ENCODE data around the gene CARD14.

CARD14 gene

DNA sequence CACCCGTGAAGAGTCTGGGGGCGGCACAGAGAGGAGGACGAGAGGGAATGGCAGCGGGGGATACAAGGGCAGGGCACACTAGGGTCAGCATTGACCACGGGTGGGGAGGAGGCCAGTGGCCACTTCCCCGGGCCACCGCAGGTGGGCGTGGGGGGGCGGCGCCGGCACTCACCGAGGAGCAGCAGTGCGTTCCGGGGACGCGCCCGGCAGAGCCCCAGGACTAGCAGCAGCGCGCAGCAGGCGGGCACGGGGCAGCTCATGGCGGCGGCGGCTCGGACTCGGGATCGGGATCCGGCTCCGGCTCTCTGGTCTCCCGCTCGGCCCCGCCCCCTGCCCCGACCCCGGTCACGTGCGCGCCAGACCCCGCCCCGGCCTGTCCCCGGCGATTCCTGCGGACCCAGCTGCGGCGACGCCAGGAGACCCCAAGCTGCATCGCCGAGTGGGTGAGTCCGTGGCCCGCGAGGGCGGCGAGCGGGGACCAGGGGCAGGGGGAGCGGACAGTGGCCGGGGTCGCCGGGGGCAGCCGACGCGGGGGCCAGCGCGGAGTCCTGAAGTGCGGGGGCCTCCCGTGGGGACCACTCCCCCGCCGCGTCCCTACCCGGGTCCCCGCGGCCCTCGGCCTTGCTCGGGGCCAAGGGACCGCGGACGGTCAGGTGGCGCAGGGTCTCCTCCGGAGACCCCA, 50.4 kb downstream of the CARD14 start, which contains the start of the genes SGSH and SLC26A11:
Gene SGSH (minus strand): TSS at position 280 of the 682 bp plus-strand sequence. CDS start 20 bp downstream, at position 260.
Gene SLC26A11 (plus strand): TSS at position 374 of the 682 bp plus-strand sequence. CDS start 1,134 bp downstream, outside the sequence.
- Histone ChIP-seq H3K27ac (peak within 1 kb of the TSS; percentile 86 to 93), H3K4me3 (peak within 1 kb of the TSS; percentile 97)
- TF ChIP-seq CTCF (IDR thresholded peaks at IDR 0.05) = no peak
- DNase-seq (ENCODE audit: low spot score) = peak; percentile 82

DNA sequence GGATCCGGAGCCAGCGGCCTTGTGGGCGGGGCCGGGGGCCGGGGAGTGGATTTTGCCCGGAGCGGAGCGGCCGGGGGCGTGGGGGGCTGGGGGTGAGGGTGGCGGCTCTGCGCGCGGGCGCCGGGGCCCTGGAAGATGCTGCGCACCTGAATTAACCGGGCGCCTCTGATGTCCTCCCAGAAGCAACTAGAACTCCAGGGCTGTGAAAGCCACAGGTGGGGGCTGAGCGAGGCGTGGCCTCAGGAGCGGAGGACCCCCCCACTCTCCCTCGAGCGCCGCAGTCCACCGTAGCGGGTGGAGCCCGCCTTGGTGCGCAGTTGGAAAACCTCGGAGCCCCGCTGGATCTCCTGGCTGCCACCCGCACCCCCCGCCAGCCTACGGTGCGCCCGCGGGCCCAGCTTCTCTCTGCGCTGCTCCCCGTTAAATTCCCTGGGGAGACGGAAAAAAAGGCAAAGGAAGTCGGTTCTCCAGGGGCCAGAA, 50.9 kb downstream of the CARD14 start:
- peak overlapping the region; percentile 97 for H3K4me3 ChIP-seq
- peak overlapping the region; percentile 86 to 93 for H3K27ac ChIP-seq
- no peak for TF ChIP-seq CTCF (IDR thresholded peaks at IDR 0.05)
- DNase-seq (ENCODE audit: low spot score) = no peak

DNA sequence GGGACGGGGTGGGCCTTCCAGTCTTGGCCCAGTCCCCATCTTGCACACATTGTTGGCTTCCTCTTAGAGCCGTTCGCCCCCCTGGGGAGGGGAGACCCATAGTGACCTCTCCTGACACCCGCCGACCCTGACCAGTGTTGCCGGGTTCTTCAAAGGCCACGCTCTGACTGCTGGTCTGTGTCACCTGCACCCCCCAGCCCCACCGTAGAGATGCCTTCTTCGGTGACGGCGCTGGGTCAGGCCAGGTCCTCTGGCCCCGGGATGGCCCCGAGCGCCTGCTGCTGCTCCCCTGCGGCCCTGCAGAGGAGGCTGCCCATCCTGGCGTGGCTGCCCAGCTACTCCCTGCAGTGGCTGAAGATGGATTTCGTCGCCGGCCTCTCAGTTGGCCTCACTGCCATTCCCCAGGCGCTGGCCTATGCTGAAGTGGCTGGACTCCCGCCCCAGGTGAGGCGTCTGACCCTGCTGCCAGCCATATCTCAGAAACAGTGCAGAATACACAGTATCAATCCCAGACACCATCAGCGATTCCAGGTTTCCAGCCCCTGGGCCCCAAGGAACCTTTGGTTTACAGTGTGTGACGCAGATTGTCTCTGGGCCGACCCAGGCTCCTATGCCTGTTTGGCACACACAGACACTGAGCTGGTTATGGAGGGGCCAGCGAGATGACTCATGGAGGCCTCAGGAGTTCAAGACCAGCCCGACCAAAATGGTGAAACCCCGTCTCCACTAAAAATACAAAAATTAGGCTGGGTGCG, 51.7 kb downstream of the CARD14 start:
- Histone ChIP-seq H3K27ac (peak overlapping the region in 1 of 2 donors; percentile 93), H3K4me3 (peak overlapping the region; percentile 97)
- DNase-seq (ENCODE audit: low spot score) = no peak
- no peak for TF ChIP-seq CTCF (IDR thresholded peaks at IDR 0.05)

- H3K4me3 ChIP-seq = no peak overlapping the region
- no peak for TF ChIP-seq CTCF (IDR thresholded peaks at IDR 0.05)
- DNase-seq (ENCODE audit: low spot score) = no peak
- no peak overlapping the region for H3K27ac ChIP-seq
Measured at GRCh38 chr17:80222376-80223141, 52.7 kb downstream of the CARD14 start.

DNA sequence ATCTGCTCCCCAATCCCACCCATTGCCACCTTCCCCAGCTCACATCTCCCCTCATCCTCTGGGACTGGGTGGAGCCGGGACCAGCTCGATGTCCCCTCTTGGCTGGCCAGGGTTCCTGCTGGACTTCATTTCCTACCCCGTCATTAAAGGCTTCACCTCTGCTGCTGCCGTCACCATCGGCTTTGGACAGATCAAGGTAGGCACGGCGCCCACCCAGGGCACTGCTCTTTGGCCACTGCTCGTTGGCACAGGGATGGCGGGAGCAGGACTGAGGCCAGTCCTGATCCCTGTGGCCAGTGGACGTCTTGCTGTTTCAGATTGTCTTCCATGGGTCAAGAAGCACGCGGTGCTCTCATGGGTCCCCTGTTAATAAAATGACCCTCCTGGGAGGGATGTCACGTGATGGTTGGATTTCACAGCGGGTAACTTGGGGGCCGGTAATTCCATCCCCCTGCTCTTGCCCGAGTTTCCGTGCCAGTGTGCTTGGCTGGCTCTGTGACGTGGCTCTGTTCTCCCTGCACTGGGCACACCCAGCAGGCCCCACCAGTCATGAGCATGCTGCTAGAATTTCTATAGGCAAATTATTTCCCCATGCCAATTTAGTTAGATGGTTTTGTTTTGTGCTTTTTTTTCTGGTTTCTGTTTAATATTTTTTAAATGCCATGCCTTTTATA, 53.4 kb downstream of the CARD14 start:
- H3K4me3 ChIP-seq = no peak overlapping the region
- H3K27ac ChIP-seq = no peak overlapping the region
- TF ChIP-seq CTCF (IDR thresholded peaks at IDR 0.05) = no peak
- DNase-seq (ENCODE audit: low spot score) = no peak

DNA sequence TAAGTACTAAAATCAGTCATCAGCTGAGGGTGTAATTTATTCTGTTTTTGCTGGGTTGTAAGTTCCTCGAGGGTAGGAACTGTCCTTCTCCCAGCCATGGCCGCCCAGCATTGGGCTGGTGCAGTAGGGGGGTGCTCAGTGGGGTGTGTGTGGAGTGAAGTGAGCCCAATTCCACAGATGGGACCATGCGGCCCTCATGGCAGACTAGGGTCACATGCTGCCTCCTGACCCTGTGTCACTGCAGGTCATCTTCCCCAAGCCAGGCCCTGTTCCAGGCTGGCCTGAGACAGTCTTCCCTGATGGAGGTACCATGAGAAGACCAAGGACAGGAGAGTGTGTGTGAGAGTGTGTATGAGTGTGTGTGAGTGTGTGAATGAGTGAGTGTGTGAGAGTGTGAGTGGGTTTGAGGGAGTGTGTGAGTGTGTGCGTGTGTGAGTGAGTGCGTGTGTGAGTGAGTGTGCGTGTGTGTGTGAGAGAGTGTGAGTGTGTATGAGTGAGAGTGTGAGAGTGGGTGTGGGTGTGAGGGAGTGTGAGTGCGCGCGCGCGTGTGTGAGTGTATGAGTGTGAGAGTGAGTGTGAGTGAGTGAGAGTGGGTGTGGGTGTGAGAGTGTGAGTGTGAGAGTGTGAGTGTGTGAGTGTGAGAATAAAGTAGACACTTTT, 54.1 kb downstream of the CARD14 start:
- no peak for DNase-seq (ENCODE audit: low spot score)
- no peak overlapping the region for H3K27ac ChIP-seq
- H3K4me3 ChIP-seq = no peak overlapping the region
- TF ChIP-seq CTCF (IDR thresholded peaks at IDR 0.05) = no peak
